D721Med (cell line): ENCODE measurements around the gene PHF12.

Source experiments
- DNase-seq: peaks from one replicate; pipeline ENCODE4 v3.0.0; 2011; ENCODE audit warnings: low spot score; ENCODE audit not compliant: insufficient read length
- FAIRE-seq: peaks from 2 replicates; lab custom pipeline; 2011; peaks lifted over from hg19 to GRCh38; lab: Jason Lieb, UNC
- TF ChIP-seq, protein P1 (sequence below): IDR thresholded peaks from 2 replicates; pipeline ENCODE4 v1.5.1; 2012; ENCODE audit warnings: mild to moderate bottlenecking, control low read depth; ENCODE audit not compliant: insufficient read depth; ENCODE audit errors: missing control alignments

PHF12 gene

DNA sequence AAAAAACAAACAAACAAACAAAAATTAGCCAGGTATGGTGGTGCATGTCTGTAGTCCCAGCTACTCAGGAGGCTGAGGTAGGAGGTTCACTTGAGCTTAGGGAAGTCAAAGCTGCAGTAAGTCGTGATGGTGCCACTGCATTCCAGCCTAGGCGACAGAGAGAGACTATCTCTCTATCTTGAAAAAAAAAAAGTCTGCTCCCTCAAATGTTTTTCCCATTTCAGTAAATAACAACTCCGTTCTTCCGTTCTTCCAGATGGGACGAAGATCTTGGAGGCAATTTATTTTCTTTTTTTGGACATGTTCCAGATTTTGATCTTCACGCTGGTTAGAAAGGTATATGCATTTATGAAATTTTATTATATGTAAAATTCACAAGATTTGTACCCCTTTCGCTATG lies 77.5 kb downstream of the PHF12 start:
- TF ChIP-seq, protein P1, sequence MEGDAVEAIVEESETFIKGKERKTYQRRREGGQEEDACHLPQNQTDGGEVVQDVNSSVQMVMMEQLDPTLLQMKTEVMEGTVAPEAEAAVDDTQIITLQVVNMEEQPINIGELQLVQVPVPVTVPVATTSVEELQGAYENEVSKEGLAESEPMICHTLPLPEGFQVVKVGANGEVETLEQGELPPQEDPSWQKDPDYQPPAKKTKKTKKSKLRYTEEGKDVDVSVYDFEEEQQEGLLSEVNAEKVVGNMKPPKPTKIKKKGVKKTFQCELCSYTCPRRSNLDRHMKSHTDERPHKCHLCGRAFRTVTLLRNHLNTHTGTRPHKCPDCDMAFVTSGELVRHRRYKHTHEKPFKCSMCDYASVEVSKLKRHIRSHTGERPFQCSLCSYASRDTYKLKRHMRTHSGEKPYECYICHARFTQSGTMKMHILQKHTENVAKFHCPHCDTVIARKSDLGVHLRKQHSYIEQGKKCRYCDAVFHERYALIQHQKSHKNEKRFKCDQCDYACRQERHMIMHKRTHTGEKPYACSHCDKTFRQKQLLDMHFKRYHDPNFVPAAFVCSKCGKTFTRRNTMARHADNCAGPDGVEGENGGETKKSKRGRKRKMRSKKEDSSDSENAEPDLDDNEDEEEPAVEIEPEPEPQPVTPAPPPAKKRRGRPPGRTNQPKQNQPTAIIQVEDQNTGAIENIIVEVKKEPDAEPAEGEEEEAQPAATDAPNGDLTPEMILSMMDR, result no peak
- no peak for DNase-seq
- no peak for FAIRE-seq

DNA sequence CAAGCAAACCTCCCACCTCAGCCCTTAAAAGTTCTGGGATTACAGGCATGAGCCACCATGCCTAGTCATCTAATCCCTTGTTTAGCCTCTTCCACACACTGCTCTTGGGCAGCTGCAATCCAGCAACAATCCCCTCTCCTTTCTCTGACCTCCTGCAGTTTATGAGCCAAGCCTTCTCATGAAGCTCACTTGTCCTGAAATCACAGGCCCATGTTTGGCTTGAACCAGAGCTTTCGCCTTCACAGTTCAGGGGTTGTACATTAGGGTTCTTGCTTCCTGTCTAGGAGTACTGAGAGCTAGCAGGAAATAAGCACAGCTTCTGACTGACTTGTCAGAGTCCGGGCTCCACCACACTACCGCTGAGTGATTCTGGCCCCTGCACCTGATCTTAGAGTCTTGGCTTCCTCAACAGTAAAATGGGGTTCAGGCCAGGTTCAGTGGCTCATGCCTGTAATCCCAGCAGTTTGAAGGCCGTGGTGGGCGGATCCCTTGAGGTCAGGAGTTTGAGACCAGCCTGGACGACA lies 80.2 kb downstream of the PHF12 start:
- DNase-seq (no peak), FAIRE-seq (no peak)
- TF ChIP-seq, protein P1, result no peak

DNA sequence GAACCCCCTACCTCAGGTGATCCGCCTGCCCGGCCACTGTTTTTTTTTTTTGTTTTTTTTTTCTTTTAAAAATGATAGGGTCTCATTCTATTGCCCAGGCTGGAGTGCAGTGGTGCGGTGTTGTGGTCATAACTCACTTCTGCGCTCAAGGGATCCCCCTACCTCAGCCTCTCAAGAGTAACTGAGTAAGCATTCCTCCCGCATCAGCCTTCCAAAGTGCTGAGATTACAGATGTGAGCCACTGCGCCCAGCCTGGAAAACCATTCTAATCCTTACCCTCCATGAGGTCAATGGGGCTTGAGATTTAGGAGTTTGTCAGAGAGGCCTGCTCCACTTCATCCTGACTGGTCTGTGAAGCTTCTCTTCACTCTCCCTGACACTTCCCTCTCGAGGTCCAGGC lies 84.0 kb downstream of the PHF12 start:
- TF ChIP-seq, protein P1, result no peak
- no peak for DNase-seq
- FAIRE-seq, result no peak

DNA sequence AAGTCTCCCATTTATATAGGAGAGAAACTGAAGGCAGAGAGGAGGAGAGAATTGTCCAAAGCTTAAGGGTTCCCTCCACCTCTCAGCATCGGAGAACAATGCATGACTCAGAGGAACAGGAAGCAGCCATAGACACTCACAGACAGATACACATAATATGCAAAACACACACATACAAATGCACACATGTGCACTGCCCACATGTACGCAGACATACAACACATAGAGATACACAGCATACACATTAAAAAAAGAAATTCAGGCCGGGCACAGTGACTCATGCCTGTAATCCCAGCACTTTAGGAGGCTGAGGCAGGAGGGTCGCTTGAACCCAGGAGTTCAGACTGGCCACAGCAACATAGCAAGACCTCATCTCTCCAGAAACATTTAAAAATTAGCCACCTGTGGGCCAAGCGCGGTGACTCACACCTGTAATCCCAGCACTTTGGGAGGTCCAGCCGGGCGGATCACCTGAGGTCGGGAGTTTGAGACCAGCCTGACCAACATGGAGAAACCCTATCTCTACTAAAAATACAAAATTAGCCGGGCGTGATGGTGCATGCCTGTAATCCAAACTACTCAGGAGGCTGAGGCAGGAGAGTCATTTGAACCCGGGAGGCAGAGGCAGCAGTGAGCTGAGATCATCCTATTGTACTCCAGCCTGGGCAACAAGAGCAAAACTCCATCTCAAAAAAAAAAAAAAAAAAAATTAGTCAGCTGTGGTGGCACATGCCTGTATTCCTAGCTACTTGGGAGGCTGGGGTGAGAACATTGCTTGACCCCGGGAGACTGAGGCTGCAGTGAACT lies 85.2 kb downstream of the PHF12 start:
- TF ChIP-seq, protein P1, result no peak
- FAIRE-seq (no peak), DNase-seq (no peak)

DNA sequence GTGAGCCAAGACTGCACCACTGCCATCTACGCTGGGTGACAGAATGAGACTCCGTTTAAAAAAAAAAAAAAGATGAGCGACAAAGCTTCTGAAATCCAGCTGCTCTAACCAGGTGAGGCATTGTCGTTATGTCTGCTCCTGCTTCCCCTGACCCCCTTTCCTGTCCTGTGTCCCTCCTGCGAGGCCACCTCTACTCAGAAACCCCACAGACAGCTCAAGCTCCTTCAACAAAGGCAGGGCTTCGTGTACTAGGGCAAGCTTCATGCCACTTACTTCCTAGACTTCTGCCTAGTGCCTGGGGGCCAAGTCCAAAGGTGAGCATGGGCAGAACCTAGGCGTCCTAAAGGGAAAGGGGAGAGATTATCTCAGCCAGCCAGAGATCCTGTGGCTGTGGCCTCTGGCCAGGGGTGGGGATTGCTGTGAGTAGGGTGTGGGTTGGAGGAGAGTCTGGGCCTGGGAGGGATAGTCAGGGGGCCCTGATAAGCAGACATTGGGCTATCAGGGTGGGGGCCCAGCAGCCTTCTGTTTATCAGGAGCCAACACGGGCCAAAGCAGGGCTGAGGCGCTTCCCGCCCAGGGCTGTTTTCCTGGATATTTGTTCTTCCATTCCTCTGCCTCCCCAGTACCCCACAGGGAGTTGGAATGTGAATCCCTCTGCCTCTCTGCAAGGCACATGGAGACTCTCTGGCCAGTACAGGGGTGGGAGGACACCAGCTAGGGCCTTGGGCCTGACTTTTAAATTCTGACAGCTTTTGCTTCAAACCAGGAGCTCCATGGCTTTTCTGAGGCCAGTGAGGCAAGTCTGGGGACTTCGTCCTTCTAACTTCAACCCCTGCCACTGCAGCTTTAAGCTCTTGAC lies 86.1 kb downstream of the PHF12 start:
- FAIRE-seq, result no peak
- TF ChIP-seq, protein P1, result no peak
- no peak for DNase-seq

DNA sequence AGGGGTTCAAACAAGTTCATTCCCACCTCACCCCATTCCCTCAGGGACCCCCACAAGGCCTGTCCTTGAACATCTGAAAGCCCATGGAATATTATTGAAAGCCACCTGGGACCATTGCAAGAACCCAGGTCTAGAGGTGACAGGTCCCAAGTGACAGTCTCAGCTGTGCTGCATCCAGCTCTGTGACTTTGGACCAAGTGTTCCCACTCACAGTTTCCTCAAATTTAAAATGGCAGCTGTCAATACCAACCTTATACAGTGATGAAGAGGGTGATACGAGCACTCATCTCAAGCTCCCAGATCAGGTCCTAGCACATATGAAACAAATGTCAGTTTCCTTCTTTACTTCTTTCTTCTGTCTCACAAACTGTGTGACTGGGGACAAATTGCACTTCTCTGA lies 87.4 kb downstream of the PHF12 start:
- DNase-seq (no peak), FAIRE-seq (no peak)
- TF ChIP-seq, protein P1, result no peak
